GM21619 (cell line): ENCODE data around the gene SLC51B.
"Not testable (repeated sequence)": the region's sequence is repeated elsewhere in the genome, so short reads cannot be mapped to it uniquely, and the experiment has no call there.

Experiments
- ATAC-seq: cut with Tn5 transposase; IDR thresholded peaks from one replicate; pipeline ENCODE4 v1.9.1; 2021; ENCODE audit not compliant: unreplicated experiment

The SLC51B gene

GRCh38 chr15:65040461-65040860, 4.7 kb upstream of the SLC51B start:
- no peak for ATAC-seq

DNA sequence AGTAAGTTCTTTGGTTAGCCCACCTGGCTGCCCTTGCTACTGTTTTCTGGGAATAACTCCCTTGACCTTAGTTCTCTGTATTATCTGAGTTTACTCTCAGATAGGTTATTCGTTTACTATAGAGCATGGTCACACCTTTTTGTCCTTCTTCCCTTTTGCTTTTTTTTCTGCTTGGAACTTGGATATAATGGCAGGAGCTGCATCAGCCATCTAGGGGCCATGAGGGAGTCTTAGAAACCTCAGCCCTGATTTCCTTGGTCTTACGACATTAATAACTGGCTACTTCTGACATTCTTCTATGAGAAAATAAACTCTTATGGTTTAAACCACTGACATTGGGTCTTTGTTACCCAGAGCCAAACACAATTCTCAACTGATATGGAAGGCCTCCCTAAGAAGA, 3.4 kb upstream of the SLC51B start:
- no peak for ATAC-seq

- no peak for ATAC-seq
Measured at GRCh38 chr15:65042776-65043327, 2.3 kb upstream of the SLC51B start.

GRCh38 chr15:65044218-65044617, 969 bp upstream of the SLC51B start:
- ATAC-seq = not testable (repeated sequence)

- ATAC-seq = no peak
Measured at GRCh38 chr15:65048241-65048640, 3.1 kb downstream of the SLC51B start.

DNA sequence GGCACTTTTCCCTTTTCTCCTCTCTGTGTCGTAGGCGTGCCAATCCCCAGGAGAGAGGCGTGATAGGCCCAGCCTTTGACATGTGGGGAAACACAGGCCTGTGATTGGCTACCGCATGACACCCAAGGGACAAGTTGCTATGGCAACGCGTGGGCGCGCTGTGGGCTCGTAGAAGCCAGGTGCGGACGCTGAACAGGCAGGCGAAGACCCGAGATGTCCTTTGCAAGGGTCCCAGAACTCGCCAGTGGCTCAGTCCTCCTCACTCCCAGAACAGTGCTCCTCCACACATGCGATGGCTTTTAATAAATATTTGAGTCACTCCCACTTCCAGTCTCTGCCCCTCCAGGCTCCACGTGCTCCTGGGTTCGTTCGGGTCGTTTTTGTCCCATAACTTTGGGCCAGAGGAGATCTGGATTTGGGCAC, 4.2 kb downstream of the SLC51B start:
- peak; percentile 83 for ATAC-seq

GRCh38 chr15:65050270-65050669, 5.1 kb downstream of the SLC51B start:
- no peak for ATAC-seq

GRCh38 chr15:65051266-65051665, 6.1 kb downstream of the SLC51B start:
- no peak for ATAC-seq

- no peak for ATAC-seq
Measured at GRCh38 chr15:65052956-65053355, 7.8 kb downstream of the SLC51B start.

- no peak for ATAC-seq
Measured at GRCh38 chr15:65054333-65055200, 9.4 kb downstream of the SLC51B start.

GRCh38 chr15:65055201-65055870, 10.1 kb downstream of the SLC51B start:
- no peak for ATAC-seq

GRCh38 chr15:65056106-65056505, 10.9 kb downstream of the SLC51B start:
- ATAC-seq = no peak

DNA sequence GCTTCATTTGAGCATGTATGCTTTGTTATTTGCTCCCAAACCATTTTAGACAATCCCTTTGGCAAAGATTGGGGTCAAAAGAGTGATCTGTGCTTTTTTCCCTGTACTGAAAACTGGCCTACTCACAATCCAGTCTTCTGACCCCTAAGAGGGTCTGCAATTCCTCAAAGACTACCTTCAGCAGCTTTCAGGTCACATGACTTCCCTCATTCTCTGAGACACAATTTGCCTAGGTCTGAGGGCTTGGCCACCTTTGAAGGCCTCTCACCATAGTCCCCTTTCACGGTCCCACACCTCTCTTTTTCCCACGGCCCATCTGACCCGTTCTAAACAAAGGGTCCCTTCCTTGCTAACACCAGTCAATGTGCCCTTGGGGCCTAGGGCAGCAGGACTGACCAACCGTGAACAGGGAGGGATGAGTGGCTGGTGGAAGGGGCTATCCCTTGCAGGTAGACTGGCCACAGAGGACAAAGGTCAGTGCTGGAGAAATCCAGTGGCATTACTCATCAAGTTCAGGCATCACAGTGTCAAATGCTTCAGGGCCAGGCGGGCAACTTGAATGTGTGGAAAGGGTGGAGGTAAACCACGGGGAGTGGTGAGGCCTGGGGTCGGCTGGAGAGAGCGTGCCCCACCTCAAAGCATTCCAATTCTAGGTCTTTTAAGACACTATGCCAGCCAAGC, 11.8 kb downstream of the SLC51B start:
- ATAC-seq = no peak

GRCh38 chr15:65057549-65057940, 12.4 kb downstream of the SLC51B start:
- no peak for ATAC-seq

DNA sequence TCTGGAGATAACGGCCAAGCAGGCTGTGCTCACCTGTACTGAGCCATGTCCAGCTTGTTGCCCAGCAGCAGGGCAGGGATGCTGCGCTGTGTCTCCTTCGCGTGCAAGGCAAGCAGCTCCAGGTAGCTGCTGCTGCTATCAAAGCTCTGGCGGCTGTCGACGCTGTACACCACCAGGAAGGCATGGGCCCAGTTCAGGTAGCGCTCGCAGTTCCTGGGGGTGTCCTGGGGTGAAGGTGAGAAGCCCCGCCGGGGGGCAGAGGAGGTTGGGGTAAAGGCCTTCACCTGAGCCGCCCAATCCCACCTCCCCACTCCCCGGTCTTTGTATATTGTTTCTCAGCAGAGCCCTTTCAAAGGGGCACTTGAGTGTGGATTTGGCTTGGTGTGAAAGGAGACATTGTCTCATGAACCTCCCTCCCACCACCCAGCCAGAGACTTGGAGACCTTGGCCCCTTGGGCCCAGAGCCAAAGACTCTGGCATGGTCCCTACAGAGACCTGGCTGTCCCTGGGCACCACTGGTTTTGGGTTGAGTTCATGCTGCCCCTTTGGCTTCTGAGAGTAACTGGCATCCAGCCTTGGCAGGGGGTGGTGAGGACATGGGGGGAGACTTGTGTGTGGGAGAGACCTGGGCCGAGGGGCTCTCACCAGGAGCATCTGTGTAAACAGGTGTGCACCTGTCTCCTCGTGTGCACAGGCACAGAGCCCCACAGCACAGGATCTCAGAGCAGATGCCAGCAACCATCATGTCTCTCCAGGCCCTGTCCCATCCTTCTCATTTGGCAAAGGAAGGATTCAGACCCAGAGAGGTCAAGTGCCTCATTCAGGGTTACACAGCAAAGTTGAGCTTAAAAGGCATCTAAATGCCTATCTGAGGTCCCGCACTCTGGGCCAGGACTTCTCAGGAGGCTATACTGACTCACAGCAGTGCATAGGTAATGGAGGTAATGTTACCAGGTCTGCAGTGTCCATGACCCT, 13.5 kb downstream of the SLC51B start:
- ATAC-seq = no peak

GRCh38 chr15:65059369-65059750, 14.2 kb downstream of the SLC51B start:
- ATAC-seq = no peak

DNA sequence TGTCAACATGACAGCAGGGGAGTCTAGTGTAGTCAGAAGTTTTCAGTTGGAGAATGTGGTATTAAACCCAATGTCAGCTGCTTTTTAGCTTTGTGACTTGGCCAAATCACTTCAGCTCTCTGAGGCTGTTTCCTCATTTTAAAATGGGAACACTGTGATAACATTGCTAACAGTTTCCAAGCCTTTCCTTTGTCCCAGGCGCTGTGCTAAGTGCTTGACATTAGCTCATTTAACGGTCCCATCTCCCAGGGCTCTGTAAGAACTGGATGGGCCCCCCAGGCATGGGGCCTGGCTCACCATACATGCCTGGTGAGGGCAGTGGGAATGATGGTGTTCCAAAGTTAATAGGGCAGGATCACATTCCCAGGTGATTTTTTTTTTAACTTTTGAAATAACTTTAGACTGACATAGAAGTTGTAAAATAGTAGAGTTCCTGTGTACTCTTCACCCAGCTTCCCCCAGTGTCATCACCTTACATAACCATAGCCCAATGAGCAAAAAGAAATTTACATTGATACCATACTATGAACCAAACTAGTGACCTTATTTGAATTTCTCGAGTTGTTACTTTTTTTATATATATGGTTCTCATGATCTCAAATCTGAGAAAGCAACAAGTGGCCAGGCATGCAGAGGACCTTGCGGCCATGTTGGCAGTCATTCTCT, 14.9 kb downstream of the SLC51B start:
- ATAC-seq = no peak

DNA sequence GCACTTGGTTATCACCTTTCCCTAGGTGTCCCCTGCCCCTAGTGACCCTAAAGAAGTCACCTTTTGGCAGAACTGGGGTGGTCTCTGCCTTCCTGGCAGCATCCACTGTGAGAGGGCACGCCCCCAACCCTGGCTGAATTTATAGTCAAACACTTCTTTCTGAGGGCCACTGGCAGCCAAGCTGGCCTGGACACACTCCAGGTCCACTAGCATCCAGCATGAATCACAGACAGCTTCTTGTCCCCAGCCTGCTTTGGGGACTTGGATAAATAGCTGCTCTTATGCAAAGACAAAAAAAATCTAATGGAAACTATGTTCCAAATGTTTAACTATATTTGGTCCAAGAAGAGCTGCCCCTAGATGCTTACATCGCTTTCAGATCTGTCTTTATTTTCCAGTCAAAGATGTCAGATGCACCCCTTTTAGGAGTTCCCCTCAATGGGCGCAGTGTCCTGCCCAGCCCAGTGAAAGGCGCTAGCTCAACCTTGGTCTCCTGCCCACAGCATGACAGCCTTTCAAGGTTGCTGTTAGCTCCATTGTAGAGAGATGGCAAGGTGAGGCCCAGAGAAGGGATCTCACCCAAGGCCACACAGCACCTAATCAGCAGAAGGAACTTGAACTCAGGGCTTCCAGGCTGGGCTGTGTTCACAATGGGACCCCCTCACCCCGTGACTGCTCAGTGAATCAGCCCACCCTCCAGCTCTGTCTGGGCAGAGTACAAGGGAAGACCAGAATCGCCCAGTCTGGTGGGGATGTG, 15.6 kb downstream of the SLC51B start:
- no peak for ATAC-seq

GRCh38 chr15:65062061-65062460, 16.9 kb downstream of the SLC51B start:
- ATAC-seq = no peak
